Measurements from ENCODE around the gene ZNF821.
A peak's percentile ranks its signal among the peaks of the same experiment; 100 is the strongest.

Gene ZNF821

DNA sequence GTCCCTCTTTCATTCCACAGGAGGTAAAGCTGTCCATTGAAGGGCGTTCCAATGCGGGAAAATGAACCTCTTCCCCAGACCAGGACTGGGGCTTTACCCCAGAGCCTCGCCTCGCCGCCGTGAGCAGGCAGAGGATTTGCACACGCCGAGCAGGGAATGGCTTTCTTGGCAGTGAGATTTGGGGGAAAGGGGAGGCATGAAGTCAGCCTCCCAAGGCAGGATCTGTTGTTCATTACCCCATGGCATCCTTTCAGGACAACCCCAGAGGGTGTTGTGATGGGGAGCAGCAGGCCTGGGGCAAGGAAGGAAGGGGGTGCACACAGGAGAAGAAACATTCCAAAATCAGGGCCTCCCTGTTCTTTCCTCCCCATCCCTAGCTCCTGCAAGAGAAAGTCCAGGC is 32.2 kb downstream of the ZNF821 start:
- no peak for TF ChIP-seq CTCF (conservative IDR thresholded peaks at IDR 0.05; ENCODE audit: low read length)
- DNase-seq (ENCODE audit: low read depth), result no peak
- no peak overlapping the region for H3K4me3 ChIP-seq (ENCODE audit: low read length)

DNA sequence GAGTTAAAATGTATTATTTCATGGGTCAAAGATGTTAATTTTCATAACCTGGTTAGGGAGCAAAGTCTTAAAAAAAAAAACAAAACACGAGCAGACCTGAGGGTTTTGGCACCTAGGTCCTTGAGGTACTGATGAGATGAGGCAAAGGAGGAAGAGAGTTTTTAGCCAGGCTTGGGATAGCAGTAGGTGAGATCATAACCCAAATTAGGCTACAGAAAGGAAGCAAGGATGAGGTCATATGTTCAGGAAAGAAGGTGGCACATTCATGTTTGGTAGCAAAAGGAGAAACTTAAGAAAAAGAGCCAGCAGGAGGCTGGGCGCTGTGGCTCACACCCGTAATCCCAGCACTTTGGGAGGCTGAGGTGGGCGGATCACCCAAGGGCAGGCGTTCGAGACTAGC is 35.4 kb downstream of the ZNF821 start:
- TF ChIP-seq CTCF (conservative IDR thresholded peaks at IDR 0.05; ENCODE audit: low read length), result no peak
- no peak for DNase-seq (ENCODE audit: low read depth)
- no peak overlapping the region for H3K4me3 ChIP-seq (ENCODE audit: low read length)

DNA sequence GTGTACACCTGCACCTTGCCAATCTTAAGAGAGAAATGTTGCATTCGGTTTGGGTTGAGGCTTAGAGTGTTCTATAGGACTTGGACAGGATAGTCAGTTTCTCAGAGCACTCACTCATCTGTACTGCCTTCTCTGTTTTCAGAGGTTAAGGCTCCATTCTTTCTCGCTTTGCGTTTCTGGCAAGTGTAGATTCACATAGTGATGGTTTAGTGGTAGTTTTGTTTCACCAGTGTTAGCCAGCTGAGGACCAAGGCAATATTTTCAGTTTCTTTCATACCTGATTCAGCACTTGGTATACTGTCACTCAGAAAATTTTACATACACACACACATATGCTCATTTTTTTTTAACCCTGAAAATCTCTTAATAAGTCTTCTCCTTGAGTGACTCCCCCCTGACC is 36.9 kb downstream of the ZNF821 start:
- no peak for TF ChIP-seq CTCF (conservative IDR thresholded peaks at IDR 0.05; ENCODE audit: low read length)
- no peak for DNase-seq (ENCODE audit: low read depth)
- peak overlapping the region; percentile 94 for H3K4me3 ChIP-seq (ENCODE audit: low read length)

- H3K4me3 ChIP-seq (ENCODE audit: low read length), result peak overlapping the region; percentile 94
- TF ChIP-seq CTCF (conservative IDR thresholded peaks at IDR 0.05; ENCODE audit: low read length), result no peak
- DNase-seq (ENCODE audit: low read depth), result peak; percentile 17
Measured at GRCh38 chr16:71846431-71846830, 37.6 kb downstream of the ZNF821 start.

DNA sequence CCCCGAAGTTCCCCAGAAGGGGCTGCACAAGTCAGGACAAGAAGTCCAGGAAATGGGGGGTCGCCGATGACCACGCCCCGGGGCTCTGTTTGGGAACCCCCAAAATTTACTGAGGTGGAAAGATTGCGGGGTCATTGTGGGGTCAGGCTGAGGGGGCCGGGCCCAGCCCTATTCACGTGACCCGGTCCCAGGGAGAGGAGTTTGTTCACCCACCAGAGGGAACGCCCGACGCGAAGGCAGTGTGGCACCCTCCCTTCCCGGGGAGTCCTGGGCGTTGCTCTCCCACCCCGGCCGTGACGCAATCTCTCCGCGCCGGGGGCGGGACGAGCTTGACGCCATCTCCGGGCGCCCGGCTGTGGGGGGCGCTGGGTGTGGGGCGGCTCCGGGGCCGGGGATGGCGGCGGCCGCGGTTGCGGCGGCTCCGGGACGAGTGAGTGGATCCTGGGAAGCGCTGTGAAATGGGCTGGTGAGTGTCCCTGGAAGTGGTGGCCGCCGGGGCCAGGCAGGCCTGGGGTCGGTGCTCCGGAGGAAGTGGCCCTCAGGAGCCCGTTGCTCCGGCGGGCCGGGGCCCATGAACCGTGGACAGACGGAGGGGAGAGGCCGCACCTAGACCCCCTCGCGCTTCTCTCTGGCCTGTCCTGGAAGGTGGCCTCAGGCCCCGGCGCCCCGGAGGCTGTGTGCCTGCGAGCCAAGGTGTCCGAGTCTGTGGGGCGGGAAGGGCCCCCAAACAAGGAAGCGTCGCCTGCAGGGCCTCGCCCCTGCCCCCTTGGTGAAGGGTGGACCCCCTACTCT is 38.1 kb downstream of the ZNF821 start, which contains the start of gene ATXN1L:
Gene ATXN1L (plus strand): TSS at position 338 of the 792 bp plus-strand sequence. CDS start 3,765 bp downstream, outside the sequence.
- H3K4me3 ChIP-seq (ENCODE audit: low read length), result peak within 1 kb of the TSS; percentile 94
- no peak for TF ChIP-seq CTCF (conservative IDR thresholded peaks at IDR 0.05; ENCODE audit: low read length)
- peak; percentile 93 for DNase-seq (ENCODE audit: low read depth)

DNA sequence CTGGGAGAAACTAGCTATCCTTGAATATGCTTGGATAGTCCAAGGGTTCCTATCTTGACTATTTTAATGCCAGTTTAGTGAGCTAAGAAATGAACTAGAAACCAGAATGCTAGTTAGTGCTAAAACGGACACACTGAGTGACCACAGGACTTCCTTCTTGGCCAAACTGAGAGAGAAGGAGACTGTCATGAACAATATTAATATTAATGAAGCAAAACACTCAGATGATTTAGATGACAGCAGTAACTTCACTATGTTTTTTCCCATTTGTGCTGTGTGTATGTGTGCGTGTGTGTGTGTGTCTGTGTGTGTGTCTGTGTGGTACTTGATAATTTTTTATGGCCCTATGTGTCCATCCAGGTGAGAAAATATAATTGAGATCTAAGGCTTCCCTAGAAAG is 40.4 kb downstream of the ZNF821 start:
- no peak for TF ChIP-seq CTCF (conservative IDR thresholded peaks at IDR 0.05; ENCODE audit: low read length)
- no peak overlapping the region for H3K4me3 ChIP-seq (ENCODE audit: low read length)
- no peak for DNase-seq (ENCODE audit: low read depth)

DNA sequence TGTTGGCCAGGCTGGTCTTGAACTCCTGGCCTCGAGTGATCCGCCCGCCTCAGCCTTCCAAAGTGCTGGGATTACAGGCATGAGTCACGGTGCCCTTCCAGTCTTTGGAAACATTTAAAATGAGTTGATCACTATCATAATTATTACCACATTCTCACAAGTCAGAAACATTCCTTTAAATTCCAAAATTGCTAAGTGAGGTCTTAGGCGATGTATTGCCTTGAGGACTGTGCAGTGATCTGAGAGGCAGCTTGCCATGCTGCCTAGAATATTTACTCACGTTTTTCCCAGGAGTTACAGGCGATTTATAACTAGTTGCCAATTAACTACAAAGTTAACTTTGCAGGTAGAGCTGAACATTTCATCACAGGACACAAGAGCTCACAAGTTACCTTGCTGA is 43.9 kb downstream of the ZNF821 start:
- DNase-seq (ENCODE audit: low read depth), result peak; percentile 87
- no peak overlapping the region for H3K4me3 ChIP-seq (ENCODE audit: low read length)
- TF ChIP-seq CTCF (conservative IDR thresholded peaks at IDR 0.05; ENCODE audit: low read length), result no peak

Measured in AG10803 (cell line).